HCT116 (cell line): ENCODE measurements around the gene ANO9. TPM values are rescaled to one million over a fixed set of nuclear protein-coding genes. Genes with fewer than 3 reads are reported as not detected.
A peak's percentile ranks its signal among the peaks of the same experiment; 100 is the strongest.

Experiments used
- ATAC-seq: fragments of 200-7000 bp; cut with Tn5 transposase; 2 replicates; pipeline ENCODE4 v1.9.1; 2020; ENCODE audit warnings: mild to moderate bottlenecking, moderate library complexity
- BruUV-seq: library from RNA; stranded (reverse); fragments of 400-500 nt; replicated peaks from 2 replicates; lab custom pipeline; 2021; lab: Mats Ljungman, UMichigan
- CTCF ChIA-PET: fragments of 300-600 bp; sonication (Branson Sonifier 250); formaldehyde crosslinking; loops from one replicate; lab custom pipeline; 2021; ENCODE audit warnings: antibody characterized with exemption; lab: Charles Lee
- POLR2A ChIA-PET: fragments of 300-600, 350-600 bp; sonication (Branson Sonifier 250); formaldehyde crosslinking; loops from one replicate; lab custom pipeline; 2021; ENCODE audit warnings: antibody characterized with exemption; lab: Charles Lee
- RAD21 ChIA-PET, 2 experiments: fragments of 300-600 bp; sonication (Branson Sonifier 250); formaldehyde crosslinking; loops; one replicate each; lab custom pipeline; 2023; ENCODE audit warnings: low total read pairs in 2 of 2; ENCODE audit not compliant: uncharacterized antibody in 2 of 2, unreplicated experiment in 2 of 2, low non-redundant PET in 1 of 2; lab: Charles Lee
- DNase-seq: peaks from one replicate; pipeline ENCODE4 v3.0.0-alpha.2; 2010; ENCODE audit warnings: low read depth, low spot score
- H2AFZ ChIP-seq: fragments of 200-600 bp; shearing (Covaris generic), sonication (generic); 2 replicates; pipeline ENCODE4 v1.6.1; 2017; ENCODE audit warnings: low read depth, mixed run types, mixed read lengths, antibody characterized with exemption, low read length; ENCODE audit not compliant: poor library complexity, severe bottlenecking
- H3K27ac ChIP-seq: 2 replicates; pipeline ENCODE4 v1.5.1; 2012; ENCODE audit warnings: low read depth, low read length
- H3K27me3 ChIP-seq: fragments of 200-600 bp; sonication (generic); 2 replicates; pipeline ENCODE4 v1.6.1; 2016; ENCODE audit warnings: mixed run types, low read length, mixed read lengths; ENCODE audit not compliant: insufficient read depth
- H3K36me3 ChIP-seq, 2 experiments: fragments of 200-500 bp in 1 of 2; fragments of 200-600 bp in 1 of 2; sonication (Bioruptor generic) in 1 of 2; sonication (generic) in 1 of 2; 2 replicates each; pipeline versions ENCODE4 v1.5.1 to v1.6.1; 2014 to 2016; ENCODE audit warnings: low read length in 2 of 2, inconsistent platforms in 1 of 2, mixed read lengths in 1 of 2, mixed run types in 1 of 2; ENCODE audit not compliant: insufficient read depth in 2 of 2, control insufficient read depth in 1 of 2
- H3K4me1 ChIP-seq, 2 experiments: fragments of 200-600 bp in 1 of 2; sonication (generic) in 1 of 2; 2 replicates each; pipeline versions ENCODE4 v1.5.1 to v1.6.1; 2012 to 2017; ENCODE audit warnings: low read length in 2 of 2, inconsistent platforms in 1 of 2, mild to moderate bottlenecking in 1 of 2, mixed read lengths in 1 of 2, mixed run types in 1 of 2, moderate library complexity in 1 of 2; ENCODE audit not compliant: insufficient read depth in 2 of 2, control insufficient read depth in 1 of 2
- H3K4me2 ChIP-seq: fragments of 200-600 bp; sonication (generic); 2 replicates; pipeline ENCODE4 v1.6.1; 2017; ENCODE audit warnings: mixed run types, low read length, mixed read lengths
- H3K4me3 ChIP-seq, 2 experiments: fragments of 200-600 bp in 1 of 2; sonication (generic) in 1 of 2; replicated peaks in 1 of 2; 2 replicates each; pipeline ENCODE4 v1.5.1; 2011 to 2016; ENCODE audit warnings: low read length in 2 of 2, control low read depth in 1 of 2, low read depth in 1 of 2, mild to moderate bottlenecking in 1 of 2, mixed read lengths in 1 of 2, mixed run types in 1 of 2
- H3K79me2 ChIP-seq: fragments of 200-600 bp; sonication (generic); 2 replicates; pipeline ENCODE4 v1.6.1; 2017; ENCODE audit warnings: mild to moderate bottlenecking, mixed run types, low read length, moderate library complexity, mixed read lengths; ENCODE audit not compliant: insufficient read depth
- H3K9ac ChIP-seq: fragments of 200-600 bp; sonication (generic); 2 replicates; pipeline ENCODE4 v1.6.1; 2016; ENCODE audit warnings: low read length, mixed read lengths
- H3K9me2 ChIP-seq: fragments of 200-600 bp; sonication (generic), shearing (Covaris generic); 2 replicates; pipeline ENCODE4 v1.6.1; 2017; ENCODE audit warnings: mixed run types, mild to moderate bottlenecking, moderate library complexity; ENCODE audit not compliant: insufficient read depth
- H3K9me3 ChIP-seq, 2 experiments: fragments of 200-500 bp in 1 of 2; fragments of 200-600 bp in 1 of 2; sonication (Bioruptor generic) in 1 of 2; sonication (generic) in 1 of 2; 2 replicates each; pipeline ENCODE4 v1.6.1; 2014 to 2017; ENCODE audit warnings: low read length in 2 of 2, mixed read lengths in 2 of 2, inconsistent platforms in 1 of 2, low read depth in 1 of 2, mild to moderate bottlenecking in 1 of 2, mixed run types in 1 of 2, moderate library complexity in 1 of 2; ENCODE audit not compliant: control insufficient read depth in 1 of 2, insufficient read depth in 1 of 2
- H4K20me1 ChIP-seq: fragments of 200-600 bp; sonication (generic), shearing (Covaris generic); 2 replicates; pipeline ENCODE4 v1.6.1; 2017; ENCODE audit warnings: mixed run types, mild to moderate bottlenecking, moderate library complexity; ENCODE audit not compliant: insufficient read depth
- EZH2 ChIP-seq: fragments of 200-600 bp; sonication (generic); IDR thresholded peaks from 2 replicates; pipeline ENCODE4 v1.6.1; 2017; ENCODE audit warnings: antibody characterized with exemption, mixed run types
- EZH2phosphoT487 ChIP-seq: fragments of 200-600 bp; IDR thresholded peaks from 2 replicates; pipeline ENCODE4 v1.6.1; 2018; ENCODE audit warnings: antibody characterized with exemption, borderline replicate concordance
- JUND ChIP-seq: IDR thresholded peaks from 2 replicates; pipeline ENCODE4 v1.6.1; 2012
- RAD21 ChIP-seq: IDR thresholded peaks from 2 replicates; pipeline ENCODE4 v1.6.1; 2012; ENCODE audit warnings: low read depth, mild to moderate bottlenecking
- YY1 ChIP-seq: IDR thresholded peaks from 2 replicates; pipeline ENCODE4 v1.6.1; 2011; ENCODE audit warnings: low read length, low read depth, moderate library complexity, mild to moderate bottlenecking; ENCODE audit not compliant: insufficient replicate concordance; ENCODE audit errors: extremely low read depth
- ZFX ChIP-seq: fragments of 450-650 bp; IDR thresholded peaks from 2 replicates; pipeline ENCODE4 v1.6.1; 2017
- intact Hi-C: fragments of 100-400 bp; cut with micrococcal nuclease; formaldehyde crosslinking; loops from 2 replicates; pipeline ENCODE4 v1.10.0; 2022
- total RNA-seq: library from RNA; stranded (reverse); gene quantifications from one replicate; pipeline ENCODE4 v1.2.1, GENCODE V29; 2021; ENCODE audit not compliant: unreplicated experiment
- TF ChIP-seq, protein P1 (sequence below), 3 experiments: fragments of 200-600 bp in 1 of 3; sonication (generic) in 1 of 3; IDR thresholded peaks in 2 of 3; conservative IDR thresholded peaks in 1 of 3; 2 replicates each; pipeline ENCODE4 v1.5.1; 2012 to 2017; ENCODE audit warnings: low read depth in 2 of 3, low read length in 2 of 3, antibody characterized with exemption in 1 of 3, borderline replicate concordance in 1 of 3, control low read depth in 1 of 3, mild to moderate bottlenecking in 1 of 3, mixed read lengths in 1 of 3, mixed run types in 1 of 3, moderate library complexity in 1 of 3; ENCODE audit not compliant: insufficient read depth in 1 of 3
- TF ChIP-seq, protein P2 (sequence below): IDR thresholded peaks from 2 replicates; pipeline ENCODE4 v1.6.1; 2012

ANO9 gene
- total RNA-seq, 1 experiment from 2014 or later: 70.3 TPM

DNA sequence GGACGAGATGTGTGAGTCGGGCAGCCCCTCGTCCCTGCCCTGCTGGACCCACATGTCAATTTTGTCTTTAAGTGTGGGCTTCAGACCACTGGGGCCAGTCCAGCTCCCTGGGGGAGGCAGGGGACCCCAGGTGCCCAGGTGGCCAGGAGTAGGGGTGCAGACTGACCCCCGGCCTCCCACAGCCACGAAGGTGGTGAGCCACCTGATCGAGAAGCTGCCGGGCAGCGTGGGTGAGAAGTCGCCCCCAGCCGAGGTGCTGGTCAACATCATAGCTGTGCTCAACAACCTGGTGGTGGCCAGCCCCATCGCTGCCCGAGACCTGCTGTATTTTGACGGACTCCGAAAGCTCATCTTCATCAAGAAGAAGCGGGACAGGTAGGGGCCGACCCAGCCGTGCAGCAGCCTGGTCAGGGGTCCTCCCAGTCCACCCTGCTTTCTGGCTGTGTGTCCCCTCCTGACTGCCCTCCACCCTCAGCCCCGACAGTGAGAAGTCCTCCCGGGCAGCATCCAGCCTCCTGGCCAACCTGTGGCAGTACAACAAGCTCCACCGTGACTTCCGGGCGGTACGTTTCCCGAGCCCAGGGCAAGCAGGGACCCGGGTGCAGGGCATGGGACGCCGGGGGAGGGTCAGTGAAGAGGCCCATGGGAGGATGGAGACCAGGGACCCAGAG, 37.9 kb downstream of the ANO9 start:
- intact Hi-C loops: no loop called here
- H3K27me3 ChIP-seq: no peaks in the 10 kb centered on the region
- no peak for TF ChIP-seq EZH2phosphoT487
- no peak for TF ChIP-seq EZH2
- TF ChIP-seq, protein P1, sequence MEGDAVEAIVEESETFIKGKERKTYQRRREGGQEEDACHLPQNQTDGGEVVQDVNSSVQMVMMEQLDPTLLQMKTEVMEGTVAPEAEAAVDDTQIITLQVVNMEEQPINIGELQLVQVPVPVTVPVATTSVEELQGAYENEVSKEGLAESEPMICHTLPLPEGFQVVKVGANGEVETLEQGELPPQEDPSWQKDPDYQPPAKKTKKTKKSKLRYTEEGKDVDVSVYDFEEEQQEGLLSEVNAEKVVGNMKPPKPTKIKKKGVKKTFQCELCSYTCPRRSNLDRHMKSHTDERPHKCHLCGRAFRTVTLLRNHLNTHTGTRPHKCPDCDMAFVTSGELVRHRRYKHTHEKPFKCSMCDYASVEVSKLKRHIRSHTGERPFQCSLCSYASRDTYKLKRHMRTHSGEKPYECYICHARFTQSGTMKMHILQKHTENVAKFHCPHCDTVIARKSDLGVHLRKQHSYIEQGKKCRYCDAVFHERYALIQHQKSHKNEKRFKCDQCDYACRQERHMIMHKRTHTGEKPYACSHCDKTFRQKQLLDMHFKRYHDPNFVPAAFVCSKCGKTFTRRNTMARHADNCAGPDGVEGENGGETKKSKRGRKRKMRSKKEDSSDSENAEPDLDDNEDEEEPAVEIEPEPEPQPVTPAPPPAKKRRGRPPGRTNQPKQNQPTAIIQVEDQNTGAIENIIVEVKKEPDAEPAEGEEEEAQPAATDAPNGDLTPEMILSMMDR (IDR thresholded peaks at IDR 0.05 in 2 of 3, conservative IDR thresholded peaks at IDR 0.05 in 1 of 3; ENCODE audit: borderline replicate concordance in 1 of 3, insufficient read depth in 1 of 3, low read depth in 2 of 3, low read length in 2 of 3): no peak
- TF ChIP-seq, all 23 proteins: peak for 0
- no peaks in the 10 kb centered on the region for H3K9me2 ChIP-seq
- H3K4me3 ChIP-seq: no peak overlapping the region
- no peaks in the 10 kb centered on the region; the same call in 1 of the 2 replicates for H3K79me2 ChIP-seq
- no peaks in the 10 kb centered on the region for H4K20me1 ChIP-seq
- no peak for ATAC-seq
- ChIA-PET RAD21 (no interaction called here), CTCF (no interaction called here), POLR2A (interaction anchor here (0.8 kb wide), 1 partner anchor 44 kb away, joined by 4 read pairs; no protein-coding TSS in a partner anchor)
- H3K36me3 ChIP-seq: peaks cover 2 to 24% of the 10 kb centered on the region in 2 experiments; a peak in 3 of 4 replicates
- no peak overlapping the region for H3K9ac ChIP-seq
- H3K4me2 ChIP-seq: no peak overlapping the region
- no peak overlapping the region for H2AFZ ChIP-seq
- BruUV-seq: no TSS peak
- H3K9me3 ChIP-seq: no peaks in the 10 kb centered on the region
- peaks cover 14 to 30% of the 10 kb centered on the region in 2 experiments for H3K4me1 ChIP-seq
- H3K27ac ChIP-seq: peak overlapping the region; percentile 4; the same call in 1 of the 2 replicates
- no peak for DNase-seq

DNA sequence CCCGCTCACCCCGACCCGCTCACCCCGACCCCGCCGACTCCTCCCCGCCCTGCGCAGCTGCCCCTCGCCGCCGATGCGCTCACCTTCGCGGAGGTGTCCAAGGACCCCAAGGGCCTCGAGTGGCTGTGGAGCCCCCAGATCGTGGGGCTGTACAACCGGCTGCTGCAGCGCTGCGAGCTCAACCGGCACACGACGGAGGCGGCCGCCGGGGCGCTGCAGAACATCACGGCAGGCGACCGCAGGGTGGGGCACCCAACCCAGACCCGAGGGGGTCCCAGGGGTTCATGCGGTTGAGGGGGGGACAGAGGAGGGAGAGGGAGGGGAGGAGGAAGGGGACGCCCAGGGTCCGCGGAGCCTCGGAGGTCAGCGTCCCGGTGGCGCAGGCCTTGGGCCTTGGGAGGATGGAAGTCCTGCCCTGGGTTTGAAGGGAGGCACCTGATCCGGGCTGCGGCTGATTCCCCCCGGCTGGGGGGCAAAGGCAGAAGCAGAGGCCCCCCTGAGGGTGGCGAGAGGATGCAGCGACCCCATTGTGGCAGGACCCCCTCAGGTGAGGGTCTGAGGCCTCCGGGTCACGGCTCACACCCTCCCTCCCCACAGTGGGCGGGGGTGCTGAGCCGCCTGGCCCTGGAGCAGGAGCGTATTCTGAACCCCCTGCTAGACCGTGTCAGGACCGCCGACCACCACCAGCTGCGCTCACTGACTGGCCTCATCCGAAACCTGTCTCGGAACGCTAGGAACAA, 38.6 kb downstream of the ANO9 start:
- H3K9ac ChIP-seq: no peak overlapping the region
- no peak for TF ChIP-seq RAD21
- TF ChIP-seq, protein P1 (IDR thresholded peaks at IDR 0.05 in 2 of 3, conservative IDR thresholded peaks at IDR 0.05 in 1 of 3; ENCODE audit: borderline replicate concordance in 1 of 3, insufficient read depth in 1 of 3, low read depth in 2 of 3, low read length in 2 of 3): no peak
- TF ChIP-seq YY1: no peak
- TF ChIP-seq, protein P2, sequence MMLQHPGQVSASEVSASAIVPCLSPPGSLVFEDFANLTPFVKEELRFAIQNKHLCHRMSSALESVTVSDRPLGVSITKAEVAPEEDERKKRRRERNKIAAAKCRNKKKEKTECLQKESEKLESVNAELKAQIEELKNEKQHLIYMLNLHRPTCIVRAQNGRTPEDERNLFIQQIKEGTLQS: no peak
- no peak for TF ChIP-seq ZFX
- TF ChIP-seq JUND: no peak

More for the DNA sequence above, 38.6 kb downstream of the ANO9 start:
- CTCF ChIA-PET: no interaction called here
- intact Hi-C loops: no loop called here
- no peak overlapping the region for H3K4me3 ChIP-seq
- H3K79me2 ChIP-seq: no peaks in the 10 kb centered on the region; the same call in 1 of the 2 replicates
- H3K9me2 ChIP-seq: no peaks in the 10 kb centered on the region
- peaks cover 4 to 27% of the 10 kb centered on the region in 2 experiments; a peak in 3 of 4 replicates for H3K36me3 ChIP-seq
- RAD21 ChIA-PET: no interaction called here
- H4K20me1 ChIP-seq: no peaks in the 10 kb centered on the region
- BruUV-seq: no TSS peak
- H3K9me3 ChIP-seq: no peaks in the 10 kb centered on the region
- no peaks in the 10 kb centered on the region for H3K27me3 ChIP-seq
- POLR2A ChIA-PET: interaction anchor here (0.8 kb wide), 2 partner anchors 13 to 45 kb away, joined by 3 to 4 read pairs; no protein-coding TSS in a partner anchor
- H2AFZ ChIP-seq: no peak overlapping the region
- no peak overlapping the region for H3K27ac ChIP-seq
- DNase-seq: no peak
- no peak for ATAC-seq
- peaks cover 14 to 29% of the 10 kb centered on the region in 2 experiments for H3K4me1 ChIP-seq
- no peak overlapping the region for H3K4me2 ChIP-seq
